ENCODE results near the gene HSDL1. TPM values are rescaled to one million over a fixed set of nuclear protein-coding genes. Genes with fewer than 3 reads are reported as not detected.

The HSDL1 gene
- total RNA-seq, 4 donors from 2014 or later, result 11.1 to 39.8 (median 20.6) TPM

- no peaks in the 10 kb centered on the region for H3K9me3 ChIP-seq
- TF ChIP-seq CTCF (IDR thresholded peaks at IDR 0.05), result no peak
- TF ChIP-seq EP300 (IDR thresholded peaks at IDR 0.05), result no peak
- no peak for TF ChIP-seq POLR2A (IDR thresholded peaks at IDR 0.05)
- no peaks in the 10 kb centered on the region for H3K27me3 ChIP-seq
- H3K36me3 ChIP-seq, result peaks cover 0 to 37% (median 0%) of the 10 kb centered on the region in 3 donors
- 65 to 69% methylated on average over 12 of the region's 12 CpGs for WGBS, 2 donors
- H3K4me1 ChIP-seq, result peaks cover 0 to 69% (median 0%) of the 10 kb centered on the region in 4 donors
- DNase-seq (ENCODE audit: low spot score in 2 of 2), result no peak
- H3K4me3 ChIP-seq, result no peak overlapping the region
- H3K27ac ChIP-seq, result no peak overlapping the region
Observed at GRCh38 chr16:84105301-84105815, 39.6 kb downstream of the HSDL1 start.

- WGBS, 2 donors, result 61 to 70% methylated on average over 3 of the region's 3 CpGs
- Histone ChIP-seq H3K4me1 (peaks cover 0 to 62% (median 0%) of the 10 kb centered on the region in 4 donors), H3K27me3 (no peaks in the 10 kb centered on the region), H3K9me3 (no peaks in the 10 kb centered on the region), H3K4me3 (no peak overlapping the region), H3K27ac (peak overlapping the region in 1 of 4 donors; percentile 8), H3K36me3 (peaks cover 0 to 44% (median 0%) of the 10 kb centered on the region in 3 donors)
- no peak for DNase-seq (ENCODE audit: low spot score in 2 of 2)
- no peak for TF ChIP-seq EP300 (IDR thresholded peaks at IDR 0.05)
- no peak for TF ChIP-seq POLR2A (IDR thresholded peaks at IDR 0.05)
- no peak for TF ChIP-seq CTCF (IDR thresholded peaks at IDR 0.05)
Observed at GRCh38 chr16:84104231-84104630, 40.7 kb downstream of the HSDL1 start.

GRCh38 chr16:84103678-84104077 is 41.3 kb downstream of the HSDL1 start:
- no peak overlapping the region for H3K4me3 ChIP-seq
- no peaks in the 10 kb centered on the region for H3K27me3 ChIP-seq
- H3K27ac ChIP-seq, result peak overlapping the region in 2 of 4 donors; percentile 8 to 13
- 52 to 54% methylated on average over 5 of the region's 5 CpGs for WGBS, 2 donors
- TF ChIP-seq CTCF (IDR thresholded peaks at IDR 0.05) (no peak), POLR2A (IDR thresholded peaks at IDR 0.05) (no peak), EP300 (IDR thresholded peaks at IDR 0.05) (no peak)
- DNase-seq (ENCODE audit: low spot score in 2 of 2), result no peak
- no peaks in the 10 kb centered on the region for H3K9me3 ChIP-seq
- H3K36me3 ChIP-seq, result peaks cover 0 to 45% (median 0%) of the 10 kb centered on the region in 3 donors
- H3K4me1 ChIP-seq, result peaks cover 0 to 62% (median 0%) of the 10 kb centered on the region in 4 donors

GRCh38 chr16:84098939-84099338 is 46.0 kb downstream of the HSDL1 start:
- peaks cover 0 to 27% (median 0%) of the 10 kb centered on the region in 4 donors for H3K4me1 ChIP-seq
- H3K27me3 ChIP-seq, result no peaks in the 10 kb centered on the region
- no peak overlapping the region for H3K4me3 ChIP-seq
- H3K9me3 ChIP-seq, result no peaks in the 10 kb centered on the region
- H3K27ac ChIP-seq, result no peak overlapping the region
- DNase-seq (ENCODE audit: low spot score in 2 of 2), result no peak
- 67 to 83% methylated on average over 7 of the region's 7 CpGs for WGBS, 2 donors
- TF ChIP-seq CTCF (IDR thresholded peaks at IDR 0.05), result no peak
- no peak for TF ChIP-seq EP300 (IDR thresholded peaks at IDR 0.05)
- TF ChIP-seq POLR2A (IDR thresholded peaks at IDR 0.05), result no peak
- H3K36me3 ChIP-seq, result peaks cover 0 to 67% (median 14%) of the 10 kb centered on the region in 3 donors

GRCh38 chr16:84096447-84097005 is 48.5 kb downstream of the HSDL1 start:
- Histone ChIP-seq H3K27me3 (no peaks in the 10 kb centered on the region), H3K4me3 (no peak overlapping the region), H3K4me1 (peaks cover 0 to 8% (median 0%) of the 10 kb centered on the region in 4 donors), H3K27ac (no peak overlapping the region), H3K36me3 (peaks cover 0 to 91% (median 21%) of the 10 kb centered on the region in 3 donors), H3K9me3 (no peaks in the 10 kb centered on the region)
- TF ChIP-seq CTCF (IDR thresholded peaks at IDR 0.05), result no peak
- no peak for TF ChIP-seq POLR2A (IDR thresholded peaks at IDR 0.05)
- no peak for TF ChIP-seq EP300 (IDR thresholded peaks at IDR 0.05)
- no peak for DNase-seq (ENCODE audit: low spot score in 2 of 2)
- 69 to 70% methylated on average over 4 of the region's 4 CpGs for WGBS, 2 donors

Data from tibial nerve (tissue), 4 donors.